AG09309 (cell line): ENCODE measurements around the gene DOCK9.

ENCODE experiments used
- DNase-seq: peaks from one replicate; pipeline ENCODE4 v3.0.0-alpha.2; 2010; ENCODE audit warnings: low read depth
- H3K4me3 ChIP-seq: 2 replicates; pipeline ENCODE4 v1.5.1; 2011; ENCODE audit warnings: mild to moderate bottlenecking, low read depth, low read length, moderate library complexity; ENCODE audit not compliant: control insufficient read depth
- TF ChIP-seq, protein P1 (sequence below): IDR thresholded peaks from 2 replicates; pipeline ENCODE4 v1.5.1; 2011; ENCODE audit warnings: mild to moderate bottlenecking, low read depth, low read length, inconsistent platforms; ENCODE audit not compliant: insufficient read depth, control insufficient read depth; ENCODE audit errors: missing control alignments

Gene DOCK9

DNA sequence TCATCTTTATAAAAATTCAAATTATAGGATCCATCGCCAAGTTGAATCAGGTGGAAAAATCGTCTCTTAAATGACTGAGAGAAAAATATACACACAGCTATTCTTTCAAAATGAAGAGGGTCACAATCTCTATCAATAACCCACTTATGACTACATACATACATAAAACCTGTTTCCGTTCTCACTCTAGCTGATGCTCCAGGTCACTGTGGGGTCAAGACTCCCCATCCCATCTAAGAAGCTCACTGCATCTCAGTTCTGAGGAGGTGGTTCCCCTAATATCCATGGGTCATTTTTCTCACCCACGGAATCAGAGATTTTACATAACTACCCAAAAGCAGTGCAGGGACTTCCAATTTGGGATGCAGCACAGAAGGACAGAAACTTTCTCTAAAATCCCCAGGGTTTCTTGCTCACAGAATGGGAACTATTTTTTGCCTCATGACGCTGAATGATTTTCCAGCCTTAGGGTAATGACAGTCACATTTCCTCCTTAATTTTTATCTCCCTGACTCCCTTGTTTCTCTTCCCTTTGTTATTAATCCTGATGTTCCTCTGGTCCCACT, 56.8 kb downstream of the DOCK9 start:
- no peak overlapping the region for H3K4me3 ChIP-seq
- TF ChIP-seq, protein P1, sequence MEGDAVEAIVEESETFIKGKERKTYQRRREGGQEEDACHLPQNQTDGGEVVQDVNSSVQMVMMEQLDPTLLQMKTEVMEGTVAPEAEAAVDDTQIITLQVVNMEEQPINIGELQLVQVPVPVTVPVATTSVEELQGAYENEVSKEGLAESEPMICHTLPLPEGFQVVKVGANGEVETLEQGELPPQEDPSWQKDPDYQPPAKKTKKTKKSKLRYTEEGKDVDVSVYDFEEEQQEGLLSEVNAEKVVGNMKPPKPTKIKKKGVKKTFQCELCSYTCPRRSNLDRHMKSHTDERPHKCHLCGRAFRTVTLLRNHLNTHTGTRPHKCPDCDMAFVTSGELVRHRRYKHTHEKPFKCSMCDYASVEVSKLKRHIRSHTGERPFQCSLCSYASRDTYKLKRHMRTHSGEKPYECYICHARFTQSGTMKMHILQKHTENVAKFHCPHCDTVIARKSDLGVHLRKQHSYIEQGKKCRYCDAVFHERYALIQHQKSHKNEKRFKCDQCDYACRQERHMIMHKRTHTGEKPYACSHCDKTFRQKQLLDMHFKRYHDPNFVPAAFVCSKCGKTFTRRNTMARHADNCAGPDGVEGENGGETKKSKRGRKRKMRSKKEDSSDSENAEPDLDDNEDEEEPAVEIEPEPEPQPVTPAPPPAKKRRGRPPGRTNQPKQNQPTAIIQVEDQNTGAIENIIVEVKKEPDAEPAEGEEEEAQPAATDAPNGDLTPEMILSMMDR, result no peak
- no peak for DNase-seq

DNA sequence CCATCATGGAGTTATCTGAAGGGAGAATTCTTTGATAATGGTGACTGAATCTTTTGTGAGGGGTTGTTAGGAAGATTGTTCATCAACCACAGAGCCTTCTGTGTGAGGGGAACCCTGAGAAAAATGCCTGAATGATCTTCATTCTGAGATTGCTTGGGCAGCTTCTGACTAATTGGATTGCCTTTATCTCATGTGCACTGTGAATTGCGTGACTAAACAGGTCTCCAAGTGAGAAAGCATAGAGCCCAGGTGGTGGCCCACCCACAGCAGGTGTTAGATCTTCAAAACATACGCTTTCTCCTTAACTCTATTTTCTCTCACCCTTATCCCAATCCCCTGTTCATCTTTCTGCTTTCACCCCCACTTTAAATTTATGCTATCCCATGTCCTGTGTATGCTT, 58.3 kb downstream of the DOCK9 start:
- TF ChIP-seq, protein P1, result no peak
- no peak overlapping the region for H3K4me3 ChIP-seq
- DNase-seq, result no peak

DNA sequence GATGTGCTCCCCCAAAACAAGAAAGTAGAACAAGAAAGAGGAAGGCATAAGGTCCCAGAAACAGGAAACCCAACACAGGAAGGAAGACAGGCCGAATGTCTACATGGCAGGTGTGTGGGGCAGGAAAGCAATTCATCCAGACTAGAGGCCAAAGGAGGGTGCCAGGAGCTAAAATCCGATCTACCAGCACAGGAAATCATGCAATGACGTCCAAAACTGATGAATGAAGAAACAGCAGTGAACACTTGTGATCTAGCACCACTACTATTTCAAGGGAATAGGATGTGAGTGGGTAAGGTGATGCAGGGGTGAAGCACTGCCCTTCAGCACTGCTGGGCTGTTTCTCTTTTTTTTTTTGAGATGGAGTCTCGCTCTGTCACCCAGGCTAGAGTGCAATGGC, 59.1 kb downstream of the DOCK9 start:
- TF ChIP-seq, protein P1, result no peak
- no peak for DNase-seq
- no peak overlapping the region for H3K4me3 ChIP-seq

DNA sequence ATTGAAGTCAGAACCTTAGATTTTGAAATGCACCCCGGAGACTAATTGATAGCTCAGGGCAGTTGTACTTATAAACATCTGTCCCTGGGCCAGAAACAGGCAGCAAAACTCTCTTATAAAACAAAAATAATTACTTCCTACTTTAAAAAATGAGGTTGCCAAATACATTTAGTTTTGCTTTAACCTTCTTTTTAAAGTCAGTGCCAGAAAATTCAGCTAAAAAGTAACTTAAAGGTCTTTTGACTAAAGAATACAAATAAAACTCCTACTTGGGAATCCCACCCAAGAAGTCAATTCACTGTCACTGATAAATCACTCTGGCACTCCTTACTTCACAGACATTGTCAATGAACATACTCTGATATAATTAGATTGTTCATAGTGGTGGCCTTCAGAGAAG, 60.7 kb downstream of the DOCK9 start:
- DNase-seq, result no peak
- no peak overlapping the region for H3K4me3 ChIP-seq
- TF ChIP-seq, protein P1, result no peak

DNA sequence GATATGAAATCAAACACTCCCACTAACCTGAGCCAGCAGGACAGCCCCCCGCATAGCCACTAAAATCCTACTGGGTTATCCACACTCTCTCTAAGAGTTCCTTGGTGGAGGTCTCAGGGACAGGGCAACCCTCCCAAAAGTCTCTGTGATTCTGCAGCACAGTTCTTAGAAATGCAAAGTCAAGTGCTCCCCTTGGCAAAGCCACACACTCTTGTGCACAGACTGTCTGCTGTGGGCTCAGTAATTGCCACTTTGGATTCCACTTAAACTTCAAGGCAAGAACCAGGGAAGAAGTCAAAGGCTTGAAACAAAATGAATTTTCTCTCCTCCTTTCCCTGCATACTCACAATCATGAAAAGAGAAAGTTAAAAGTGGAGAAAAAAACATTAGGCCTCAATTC, 61.5 kb downstream of the DOCK9 start:
- no peak for DNase-seq
- TF ChIP-seq, protein P1, result no peak
- H3K4me3 ChIP-seq, result no peak overlapping the region

DNA sequence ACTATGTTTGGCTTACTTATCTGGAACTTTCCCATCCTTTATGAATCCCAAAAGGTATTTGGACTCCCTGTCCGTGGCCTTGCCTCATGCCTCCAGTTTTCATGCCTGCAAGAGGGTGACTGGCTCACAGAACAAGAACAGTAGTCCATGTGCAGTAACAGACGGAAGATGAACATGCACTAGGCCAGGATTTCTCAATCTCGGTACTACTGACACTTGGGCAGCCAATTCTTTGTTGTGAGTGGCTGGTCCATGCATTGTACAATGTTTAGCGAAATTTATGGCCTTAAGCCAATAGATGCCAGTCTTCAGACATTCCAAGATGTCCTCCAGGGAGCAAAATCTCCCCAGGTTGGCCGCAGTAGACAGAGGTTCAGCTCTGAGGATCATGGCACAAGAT, 61.9 kb downstream of the DOCK9 start:
- DNase-seq, result no peak
- TF ChIP-seq, protein P1, result no peak
- no peak overlapping the region for H3K4me3 ChIP-seq

DNA sequence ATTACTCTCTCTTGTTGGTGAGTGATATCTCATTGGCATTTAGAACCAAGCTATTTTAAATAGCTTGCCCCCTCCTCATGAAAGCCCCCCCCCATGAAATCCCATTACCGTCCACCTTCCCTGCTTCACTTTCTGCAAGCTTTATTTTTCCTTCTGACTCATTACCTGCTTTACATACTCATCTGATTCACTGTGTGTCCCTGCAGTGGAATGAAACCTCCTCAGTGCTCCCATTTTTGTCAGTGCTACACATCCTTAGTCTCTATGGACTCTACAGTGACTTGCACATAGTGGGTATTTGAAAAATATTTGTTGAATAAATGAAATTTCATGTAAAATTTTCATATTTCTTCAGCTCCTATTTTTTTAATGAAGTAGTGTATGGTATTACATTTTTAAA, 62.3 kb downstream of the DOCK9 start:
- no peak overlapping the region for H3K4me3 ChIP-seq
- TF ChIP-seq, protein P1, result no peak
- DNase-seq, result no peak
